Breast epithelium (tissue), 3 donors: ENCODE measurements around the gene ESYT1.
A peak's percentile ranks its signal among the peaks of the same experiment; 100 is the strongest.

Experiments used
- POLR2A ChIP-seq: fragments of 450-650 bp; IDR thresholded peaks from one replicate; pipeline ENCODE4 v1.6.1; 2016; ENCODE audit warnings: antibody characterized with exemption, mild to moderate bottlenecking, moderate library complexity
- TF ChIP-seq, protein P1 (sequence below), 3 donors: fragments of 450-650 bp; IDR thresholded peaks; one replicate each; pipeline ENCODE4 v1.5.1; 2016 to 2017; ENCODE audit warnings: antibody characterized with exemption in 3 of 3, mild to moderate bottlenecking in 3 of 3, moderate library complexity in 3 of 3

- TF ChIP-seq POLR2A: peak; percentile 99
- TF ChIP-seq, protein P1, sequence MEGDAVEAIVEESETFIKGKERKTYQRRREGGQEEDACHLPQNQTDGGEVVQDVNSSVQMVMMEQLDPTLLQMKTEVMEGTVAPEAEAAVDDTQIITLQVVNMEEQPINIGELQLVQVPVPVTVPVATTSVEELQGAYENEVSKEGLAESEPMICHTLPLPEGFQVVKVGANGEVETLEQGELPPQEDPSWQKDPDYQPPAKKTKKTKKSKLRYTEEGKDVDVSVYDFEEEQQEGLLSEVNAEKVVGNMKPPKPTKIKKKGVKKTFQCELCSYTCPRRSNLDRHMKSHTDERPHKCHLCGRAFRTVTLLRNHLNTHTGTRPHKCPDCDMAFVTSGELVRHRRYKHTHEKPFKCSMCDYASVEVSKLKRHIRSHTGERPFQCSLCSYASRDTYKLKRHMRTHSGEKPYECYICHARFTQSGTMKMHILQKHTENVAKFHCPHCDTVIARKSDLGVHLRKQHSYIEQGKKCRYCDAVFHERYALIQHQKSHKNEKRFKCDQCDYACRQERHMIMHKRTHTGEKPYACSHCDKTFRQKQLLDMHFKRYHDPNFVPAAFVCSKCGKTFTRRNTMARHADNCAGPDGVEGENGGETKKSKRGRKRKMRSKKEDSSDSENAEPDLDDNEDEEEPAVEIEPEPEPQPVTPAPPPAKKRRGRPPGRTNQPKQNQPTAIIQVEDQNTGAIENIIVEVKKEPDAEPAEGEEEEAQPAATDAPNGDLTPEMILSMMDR (IDR thresholded peaks at IDR 0.05): peak in 1 of 3 donors; percentile 47
These were observed 11.6 kb upstream of the ESYT1 start, which contains the start of gene RPL41 for GRCh38 chr12:56116267-56117081.
